B cell (primary cell): Measurements from ENCODE around the gene LIMD2.

Experiments used
- EZH2 ChIP-seq: IDR thresholded peaks from 2 replicates; pipeline ENCODE4 v1.6.1; 2012; ENCODE audit warnings: borderline replicate concordance, low read depth, mild to moderate bottlenecking, moderate library complexity, low read length; ENCODE audit not compliant: insufficient read depth, poor library complexity, severe bottlenecking
- TF ChIP-seq, protein P1 (sequence below): fragments of 200-600 bp; IDR thresholded peaks from one replicate; pipeline ENCODE4 v1.8.0; 2022; ENCODE audit warnings: antibody characterized with exemption, mild to moderate bottlenecking

DNA sequence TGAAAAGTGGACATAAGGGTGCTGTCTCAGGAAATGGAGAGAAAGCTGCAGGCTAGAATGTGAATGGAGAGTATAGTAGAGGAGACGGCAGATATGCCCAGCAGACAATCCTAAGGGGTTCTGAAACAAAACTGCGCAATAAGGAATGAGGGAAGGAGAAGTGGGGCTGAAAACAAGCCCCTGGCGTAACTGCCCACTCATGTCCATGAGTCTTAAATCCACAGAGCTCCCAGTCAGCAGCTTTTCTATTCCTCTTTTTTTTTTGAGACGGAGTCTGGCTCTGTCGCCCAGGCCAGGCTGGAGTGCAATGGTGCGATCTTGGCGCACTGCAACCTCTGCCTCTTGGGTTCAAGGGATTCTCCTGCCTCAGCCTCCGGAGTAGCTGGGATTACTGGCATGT is 35.8 kb upstream of the LIMD2 start:
- TF ChIP-seq, protein P1, sequence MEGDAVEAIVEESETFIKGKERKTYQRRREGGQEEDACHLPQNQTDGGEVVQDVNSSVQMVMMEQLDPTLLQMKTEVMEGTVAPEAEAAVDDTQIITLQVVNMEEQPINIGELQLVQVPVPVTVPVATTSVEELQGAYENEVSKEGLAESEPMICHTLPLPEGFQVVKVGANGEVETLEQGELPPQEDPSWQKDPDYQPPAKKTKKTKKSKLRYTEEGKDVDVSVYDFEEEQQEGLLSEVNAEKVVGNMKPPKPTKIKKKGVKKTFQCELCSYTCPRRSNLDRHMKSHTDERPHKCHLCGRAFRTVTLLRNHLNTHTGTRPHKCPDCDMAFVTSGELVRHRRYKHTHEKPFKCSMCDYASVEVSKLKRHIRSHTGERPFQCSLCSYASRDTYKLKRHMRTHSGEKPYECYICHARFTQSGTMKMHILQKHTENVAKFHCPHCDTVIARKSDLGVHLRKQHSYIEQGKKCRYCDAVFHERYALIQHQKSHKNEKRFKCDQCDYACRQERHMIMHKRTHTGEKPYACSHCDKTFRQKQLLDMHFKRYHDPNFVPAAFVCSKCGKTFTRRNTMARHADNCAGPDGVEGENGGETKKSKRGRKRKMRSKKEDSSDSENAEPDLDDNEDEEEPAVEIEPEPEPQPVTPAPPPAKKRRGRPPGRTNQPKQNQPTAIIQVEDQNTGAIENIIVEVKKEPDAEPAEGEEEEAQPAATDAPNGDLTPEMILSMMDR: no peak
- TF ChIP-seq EZH2: no peak
